Measurements from ENCODE around the gene SLC7A11. TPM values are rescaled to one million over a fixed set of nuclear protein-coding genes. Genes with fewer than 3 reads are reported as not detected.

The SLC7A11 gene
- total and polyA plus RNA-seq, 2 experiments from 2014 or later = 10.0 to 33.9 TPM

- no peaks in the 10 kb centered on the region for H3F3A ChIP-seq (replicated peaks; ENCODE audit: low read depth)
- no peaks in the 10 kb centered on the region for H4K20me1 ChIP-seq (replicated peaks; ENCODE audit: insufficient read depth)
- H3K36me3 ChIP-seq (ENCODE audit: insufficient read depth) = no peaks in the 10 kb centered on the region
- no peaks in the 10 kb centered on the region for H3K79me2 ChIP-seq (replicated peaks; ENCODE audit: insufficient read depth)
- no peak overlapping the region for H3K4me3 ChIP-seq
- no peak for TF ChIP-seq ZNF114 (CRISPR knock-in tag; IDR thresholded peaks at IDR 0.05)
- no peak for TF ChIP-seq ZNF462 (CRISPR knock-in tag; IDR thresholded peaks at IDR 0.05)
- no peak for TF ChIP-seq CTCF (conservative IDR thresholded peaks at IDR 0.05; ENCODE audit: low read depth in 2 of 2)
- TF ChIP-seq ETS1 (IDR thresholded peaks at IDR 0.05) = no peak
- TF ChIP-seq EZH2phosphoT487 (IDR thresholded peaks at IDR 0.05; ENCODE audit: unreplicated experiment) = no peak
- no peak for TF ChIP-seq EZH2 (IDR thresholded peaks at IDR 0.05; ENCODE audit: low read depth, unreplicated experiment)
- TF ChIP-seq STAT1 (IDR thresholded peaks at IDR 0.05; ENCODE audit: unreplicated experiment) = no peak
- no peak for TF ChIP-seq REST (IDR thresholded peaks at IDR 0.05; ENCODE audit: unreplicated experiment)
- no peak for TF ChIP-seq POLR2AphosphoS5 (IDR thresholded peaks at IDR 0.05; ENCODE audit: low read depth)
- TF ChIP-seq CREB1 (CRISPR knock-in tag; IDR thresholded peaks at IDR 0.05; ENCODE audit: low read depth) = no peak
- TF ChIP-seq JUNB (IDR thresholded peaks at IDR 0.05; ENCODE audit: unreplicated experiment) = no peak
- TF ChIP-seq NANOG (IDR thresholded peaks at IDR 0.05; ENCODE audit: borderline replicate concordance) = no peak
- no peaks in the 10 kb centered on the region for H3K27me3 ChIP-seq (ENCODE audit: insufficient read depth)
- ATAC-seq (no peak), DNase-seq (ENCODE audit: low spot score) (no peak)
- H3K27me3 Mint-ChIP-seq (ENCODE audit: insufficient read depth, low read depth, poor library complexity) = no peaks in the 10 kb centered on the region
- H2AFZ ChIP-seq = no peak overlapping the region
- H3K27ac ChIP-seq (ENCODE audit: low read depth) = no peak overlapping the region
- H3K9me2 ChIP-seq (ENCODE audit: insufficient read depth) = no peaks in the 10 kb centered on the region
- H3K4me1 Mint-ChIP-seq = peaks cover 14% of the 10 kb centered on the region; the same call in 2 of the 3 replicates
- H3K9me3 Mint-ChIP-seq = peaks cover 6% of the 10 kb centered on the region; the same call in 2 of the 3 replicates
- no peak overlapping the region for H3K4me3 Mint-ChIP-seq
- no peak overlapping the region for H3K27ac Mint-ChIP-seq
- 0 out of 2 replicates have a peak, but pooled peaks cover 5% of the 10 kb centered on the region for H3K4me1 ChIP-seq (ENCODE audit: insufficient read depth)
- H3K4me2 ChIP-seq = no peak overlapping the region
- H3K36me3 Mint-ChIP-seq (ENCODE audit: low read depth) = peaks cover 7% of the 10 kb centered on the region; the same call in 2 of the 3 replicates
Measured at GRCh38 chr4:138256608-138257007, 14.5 kb upstream of the SLC7A11 start.

Data from GM23338 (cell line).